ENCODE results near the gene ASCL3. TPM values are rescaled to one million over a fixed set of nuclear protein-coding genes. Genes with fewer than 3 reads are reported as not detected.
"Not testable (repeated sequence)": the region's sequence is repeated elsewhere in the genome, so short reads cannot be mapped to it uniquely, and the experiment has no call there.

ASCL3 gene
- total and polyA plus RNA-seq, 7 donors: not detected

DNA sequence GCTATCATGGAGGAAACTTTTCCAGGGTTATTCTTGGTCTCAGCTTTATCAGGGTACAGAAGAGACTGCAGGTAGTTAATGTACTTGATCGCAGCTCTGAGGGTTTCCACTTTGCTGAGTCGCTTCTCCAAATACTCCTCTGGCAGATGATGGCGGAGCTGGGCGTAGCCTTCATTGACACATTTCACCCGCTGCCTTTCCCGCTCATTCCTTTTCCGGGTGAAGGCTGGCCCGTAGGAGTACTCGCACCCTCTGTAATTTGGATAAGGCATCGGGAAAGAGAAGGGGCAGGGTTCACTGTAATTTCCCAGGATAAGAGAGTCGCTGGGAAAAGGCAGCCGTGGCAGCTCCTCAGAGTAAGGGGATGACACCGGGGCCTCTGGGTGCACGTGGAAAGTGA, 5.2 kb downstream of the ASCL3 start:
- Histone ChIP-seq H3K4me1 (no peaks in the 10 kb centered on the region), H3K9me3 (no peaks in the 10 kb centered on the region), H3K4me3 (no peak overlapping the region), H3K27ac (no peak overlapping the region), H3K36me3 (ENCODE audit: insufficient read depth in 1 of 2, low read depth in 1 of 2) (no peaks in the 10 kb centered on the region), H3K27me3 (ENCODE audit: insufficient read depth in 3 of 3, low read length in 2 of 3) (peaks cover 0 to 3% (median 0%) of the 10 kb centered on the region in 3 donors)
- no peak for ATAC-seq
- no peak for DNase-seq
- intact Hi-C loops (cut with DNase I): no loop called here
- TF ChIP-seq, protein P1, sequence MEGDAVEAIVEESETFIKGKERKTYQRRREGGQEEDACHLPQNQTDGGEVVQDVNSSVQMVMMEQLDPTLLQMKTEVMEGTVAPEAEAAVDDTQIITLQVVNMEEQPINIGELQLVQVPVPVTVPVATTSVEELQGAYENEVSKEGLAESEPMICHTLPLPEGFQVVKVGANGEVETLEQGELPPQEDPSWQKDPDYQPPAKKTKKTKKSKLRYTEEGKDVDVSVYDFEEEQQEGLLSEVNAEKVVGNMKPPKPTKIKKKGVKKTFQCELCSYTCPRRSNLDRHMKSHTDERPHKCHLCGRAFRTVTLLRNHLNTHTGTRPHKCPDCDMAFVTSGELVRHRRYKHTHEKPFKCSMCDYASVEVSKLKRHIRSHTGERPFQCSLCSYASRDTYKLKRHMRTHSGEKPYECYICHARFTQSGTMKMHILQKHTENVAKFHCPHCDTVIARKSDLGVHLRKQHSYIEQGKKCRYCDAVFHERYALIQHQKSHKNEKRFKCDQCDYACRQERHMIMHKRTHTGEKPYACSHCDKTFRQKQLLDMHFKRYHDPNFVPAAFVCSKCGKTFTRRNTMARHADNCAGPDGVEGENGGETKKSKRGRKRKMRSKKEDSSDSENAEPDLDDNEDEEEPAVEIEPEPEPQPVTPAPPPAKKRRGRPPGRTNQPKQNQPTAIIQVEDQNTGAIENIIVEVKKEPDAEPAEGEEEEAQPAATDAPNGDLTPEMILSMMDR (IDR thresholded peaks at IDR 0.05): no peak
- WGBS, 3 donors: 87 to 93% (median 88%) methylated on average over 14 of the region's 14 CpGs

GRCh38 chr11:8937159-8937558, 5.7 kb downstream of the ASCL3 start:
- TF ChIP-seq, protein P1 (IDR thresholded peaks at IDR 0.05): no peak
- peaks cover 0 to 3% (median 0%) of the 10 kb centered on the region in 3 donors for H3K27me3 ChIP-seq (ENCODE audit: insufficient read depth in 3 of 3, low read length in 2 of 3)
- H3K27ac ChIP-seq: no peak overlapping the region
- intact Hi-C loops (cut with DNase I): no loop called here
- H3K36me3 ChIP-seq (ENCODE audit: insufficient read depth in 1 of 2, low read depth in 1 of 2): no peaks in the 10 kb centered on the region
- H3K9me3 ChIP-seq: no peaks in the 10 kb centered on the region
- no peak for ATAC-seq
- no peak overlapping the region for H3K4me3 ChIP-seq
- no peak for DNase-seq
- WGBS, 3 donors: 74 to 81% (median 79%) methylated on average over 10 of the region's 10 CpGs
- H3K4me1 ChIP-seq: no peaks in the 10 kb centered on the region

- H3K27ac ChIP-seq; H3K9me3 ChIP-seq; H3K27me3 ChIP-seq (ENCODE audit: insufficient read depth in 3 of 3, low read length in 2 of 3); H3K36me3 ChIP-seq (ENCODE audit: insufficient read depth in 1 of 2, low read depth in 1 of 2); intact Hi-C loops (cut with DNase I); H3K4me3 ChIP-seq; H3K4me1 ChIP-seq; ATAC-seq; DNase-seq: not testable (repeated sequence)
- WGBS, 3 donors: 82 to 93% (median 83%) methylated on average over 2 of the region's 2 CpGs
Observed at GRCh38 chr11:8935789-8936188, 7.0 kb downstream of the ASCL3 start.

DNA sequence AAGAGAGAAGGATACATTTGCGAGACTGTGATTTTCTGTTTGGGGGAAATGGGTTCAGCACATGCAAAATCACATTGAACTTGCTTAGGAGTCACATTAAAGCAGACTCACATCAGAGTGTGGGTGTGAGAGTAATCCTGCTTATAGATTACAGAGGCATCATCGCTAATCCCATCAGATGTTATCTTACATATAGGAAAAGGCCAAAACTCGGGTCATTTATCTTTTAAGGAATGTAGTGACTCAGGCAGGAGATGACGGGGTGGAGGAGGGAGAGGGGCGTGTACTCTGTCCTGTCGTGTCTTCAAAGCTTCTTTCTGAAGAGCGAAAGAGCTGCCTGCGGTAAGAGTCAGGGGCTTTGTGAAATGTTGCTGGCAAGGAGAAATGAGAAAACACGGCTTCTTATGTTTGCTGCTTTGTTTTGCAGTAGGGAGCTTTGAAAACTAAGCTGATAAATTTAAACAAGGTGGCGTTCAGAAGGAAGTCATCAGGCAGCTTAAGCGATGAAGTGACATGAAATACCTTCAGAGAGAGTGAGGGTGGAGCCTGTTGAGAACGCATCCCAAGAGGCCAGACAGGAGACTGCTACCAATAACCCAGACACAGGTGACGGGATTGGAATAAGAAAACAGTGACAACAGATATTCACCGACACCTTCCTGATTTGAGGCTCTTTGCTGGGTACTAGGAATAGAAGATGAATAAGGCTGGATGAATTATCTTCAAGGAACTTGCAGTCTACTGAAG, 7.9 kb downstream of the ASCL3 start:
- Histone ChIP-seq H3K4me3 (no peak overlapping the region), H3K27me3 (ENCODE audit: insufficient read depth in 3 of 3, low read length in 2 of 3) (no peaks in the 10 kb centered on the region), H3K9me3 (no peaks in the 10 kb centered on the region), H3K36me3 (ENCODE audit: insufficient read depth in 1 of 2, low read depth in 1 of 2) (no peaks in the 10 kb centered on the region), H3K4me1 (no peaks in the 10 kb centered on the region), H3K27ac (no peak overlapping the region)
- DNase-seq (no peak), ATAC-seq (no peak)
- 68 to 76% (median 71%) methylated on average over 14 of the region's 14 CpGs for WGBS, 3 donors
- TF ChIP-seq, protein P1 (IDR thresholded peaks at IDR 0.05): no peak
- intact Hi-C loops (cut with DNase I): no loop called here

- Histone ChIP-seq H3K9me3 (no peaks in the 10 kb centered on the region), H3K4me1 (no peaks in the 10 kb centered on the region), H3K36me3 (ENCODE audit: insufficient read depth in 1 of 2, low read depth in 1 of 2) (no peaks in the 10 kb centered on the region), H3K4me3 (no peak overlapping the region), H3K27me3 (ENCODE audit: insufficient read depth in 3 of 3, low read length in 2 of 3) (no peaks in the 10 kb centered on the region), H3K27ac (no peak overlapping the region)
- ATAC-seq: no peak
- DNase-seq: no peak
- intact Hi-C loops (cut with DNase I): no loop called here
- WGBS, 3 donors: 86 to 91% (median 90%) methylated on average over 6 of the region's 6 CpGs
- TF ChIP-seq, protein P1 (IDR thresholded peaks at IDR 0.05): no peak
Observed at GRCh38 chr11:8933931-8934330, 8.9 kb downstream of the ASCL3 start.
